Stimulated activated CD8-positive, alpha-beta memory T cell treated with anti-CD3 and anti-CD28 coated beads, Interleukin-12 subunit alpha, Interleukin-12 subunit beta, amount 100 ng/mL, for 1 hour (primary cell): Measurements from ENCODE around the gene RBMS3.
"Not testable (repeated sequence)": the region's sequence is repeated elsewhere in the genome, so short reads cannot be mapped to it uniquely, and the experiment has no call there.

Experiments
- DNase-seq: peaks from one replicate; pipeline ENCODE4 v3.0.0-alpha.2; 2020; ENCODE audit warnings: low read depth

The RBMS3 gene

DNA sequence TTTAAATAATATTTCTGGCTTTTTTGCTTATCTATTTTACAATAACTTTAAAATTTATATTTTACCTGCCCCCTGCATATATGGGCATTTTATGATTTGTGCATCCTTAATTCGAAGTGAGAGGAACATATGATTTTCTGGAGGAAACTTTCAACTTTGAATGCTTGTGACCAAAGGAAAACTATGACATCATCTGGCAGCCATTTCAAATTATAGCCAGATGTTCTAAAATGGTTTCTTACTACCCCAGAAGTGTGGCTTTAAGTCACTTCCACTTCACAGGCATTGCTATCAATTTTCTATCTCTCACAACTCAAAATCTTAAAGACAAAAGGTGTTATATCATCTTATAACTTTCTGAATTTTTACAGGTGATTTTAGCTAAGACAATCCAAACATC, 508.8 kb downstream of the RBMS3 start:
- DNase-seq = no peak

DNA sequence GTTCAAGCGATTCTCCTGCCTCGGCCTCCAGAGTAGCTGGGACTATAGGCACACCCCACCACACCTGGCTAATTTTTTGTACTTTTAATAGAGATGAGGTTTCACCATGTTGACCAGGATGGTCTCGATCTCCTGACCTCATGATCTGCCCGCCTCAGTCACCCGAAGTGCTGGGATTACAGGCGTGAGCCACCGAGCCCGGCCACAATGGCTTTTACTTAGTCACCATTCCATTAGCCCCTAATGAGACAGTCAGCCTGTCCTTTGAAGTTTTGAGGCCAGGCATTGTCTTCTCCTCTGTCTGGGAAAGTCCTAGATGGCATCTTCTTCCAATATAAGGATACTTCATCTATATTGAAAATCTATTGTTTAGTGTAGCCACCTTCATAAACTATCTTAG, 515.9 kb downstream of the RBMS3 start:
- DNase-seq = no peak

- no peak for DNase-seq
Observed at GRCh38 chr3:29802057-29802456, 521.2 kb downstream of the RBMS3 start.

DNA sequence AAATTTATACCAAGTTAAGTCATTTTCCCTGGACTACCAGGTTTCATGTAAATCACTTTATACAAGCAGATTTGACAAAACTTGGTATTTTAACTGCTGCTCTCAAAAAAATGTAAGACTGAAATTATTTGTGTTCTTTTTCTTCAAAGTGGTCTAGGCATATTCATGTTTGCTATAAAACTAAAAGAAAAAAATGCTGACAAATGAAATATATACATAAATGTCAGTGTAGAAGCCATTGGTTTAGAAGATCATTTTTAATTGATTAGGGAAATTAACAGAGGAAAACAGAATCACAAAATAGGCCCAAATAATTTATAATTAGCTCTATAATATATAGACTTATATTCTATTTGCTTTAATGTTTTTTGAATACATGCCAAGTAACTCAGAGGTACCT, 523.2 kb downstream of the RBMS3 start:
- no peak for DNase-seq

- no peak for DNase-seq
Observed at GRCh38 chr3:29805757-29806156, 524.9 kb downstream of the RBMS3 start.

GRCh38 chr3:29808324-29808723, 527.5 kb downstream of the RBMS3 start:
- not testable (repeated sequence) for DNase-seq

DNA sequence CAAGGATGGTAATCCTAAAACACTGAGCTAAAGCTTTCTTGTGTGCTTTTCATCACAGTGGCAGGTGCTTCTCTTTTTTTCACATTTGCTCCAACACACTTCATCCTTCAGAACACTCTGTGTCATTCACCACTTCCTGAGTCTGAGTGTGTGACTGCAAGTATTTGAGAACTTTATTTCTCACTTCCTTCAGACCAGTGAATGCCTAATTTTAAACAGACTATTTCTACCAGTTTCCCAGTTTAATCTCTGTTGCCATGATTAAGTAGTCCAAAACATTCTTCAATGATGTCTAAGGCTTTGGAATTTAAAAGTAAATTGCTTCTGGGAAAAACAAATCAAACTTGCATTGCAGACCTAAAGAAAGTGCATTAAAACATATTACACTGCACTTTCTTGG, 541.2 kb downstream of the RBMS3 start:
- DNase-seq = no peak

GRCh38 chr3:29823233-29823632, 542.4 kb downstream of the RBMS3 start:
- DNase-seq = no peak

GRCh38 chr3:29826712-29827111, 545.8 kb downstream of the RBMS3 start:
- no peak for DNase-seq

- DNase-seq = no peak
Observed at GRCh38 chr3:29827756-29828155, 546.9 kb downstream of the RBMS3 start.

- DNase-seq = no peak
Observed at GRCh38 chr3:29829340-29829739, 548.5 kb downstream of the RBMS3 start.

DNA sequence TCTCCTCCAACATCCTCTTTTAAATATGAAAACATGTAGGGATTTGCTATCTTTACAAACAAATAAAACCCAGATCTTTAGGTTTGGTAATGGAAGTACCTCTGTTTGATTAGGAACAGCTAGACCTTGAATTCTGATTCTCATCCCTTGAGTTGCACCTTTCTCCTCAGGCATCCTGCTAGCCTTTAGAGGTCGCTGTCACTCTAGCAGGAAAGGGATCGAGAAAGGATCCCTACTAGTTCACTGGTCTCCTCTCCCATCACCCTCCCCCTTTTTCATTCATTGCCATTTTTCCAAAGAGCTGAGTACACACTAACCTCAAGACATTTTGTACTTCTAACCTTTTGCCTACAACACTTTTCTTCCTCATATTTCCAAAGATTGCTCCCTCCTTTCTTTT, 569.8 kb downstream of the RBMS3 start:
- no peak for DNase-seq

DNA sequence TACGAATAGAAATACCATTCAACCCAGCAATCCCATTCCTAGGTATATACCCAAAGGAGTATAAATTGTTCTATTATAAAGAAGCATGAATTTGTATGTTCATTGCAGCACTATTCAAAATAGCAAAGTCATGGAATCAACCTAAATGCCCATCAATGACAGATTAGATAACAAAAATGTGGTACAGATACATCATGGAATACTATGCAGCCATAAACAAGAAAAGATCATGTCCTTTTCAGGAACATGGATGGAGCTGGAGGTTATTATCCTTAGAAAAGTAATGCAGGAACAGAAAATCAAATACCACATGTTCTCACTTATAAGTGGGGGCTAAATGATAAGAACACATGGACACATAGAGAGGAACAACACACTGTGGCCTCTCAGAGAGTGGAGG, 571.9 kb downstream of the RBMS3 start:
- DNase-seq = no peak

DNA sequence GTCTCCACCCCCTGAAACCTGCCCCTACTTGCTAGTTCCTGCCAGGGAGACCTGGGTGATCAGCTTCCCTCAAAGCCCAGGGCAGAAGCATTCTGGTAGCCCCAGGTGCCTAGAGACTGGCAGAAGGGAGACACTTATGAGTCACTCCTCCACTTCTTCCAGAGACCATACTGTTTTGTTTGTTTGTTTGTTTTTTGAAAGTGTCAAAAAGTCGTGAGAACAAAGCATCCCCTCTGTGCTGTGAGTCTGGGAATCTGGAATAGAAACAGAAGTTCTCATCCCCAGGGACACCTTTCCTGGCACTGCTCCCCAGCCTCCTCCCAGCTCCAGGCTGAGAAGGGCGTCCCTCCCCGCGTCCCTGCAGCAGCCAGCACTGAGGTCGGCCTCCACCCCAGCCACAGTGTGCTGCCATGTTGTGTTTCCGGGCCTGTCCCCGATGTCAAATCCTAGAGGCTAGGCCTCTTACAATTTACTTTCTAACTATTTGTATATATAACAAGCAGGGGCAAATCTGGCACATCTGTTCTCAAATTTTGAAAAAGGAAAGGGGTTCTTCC, 573.0 kb downstream of the RBMS3 start:
- no peak for DNase-seq

DNA sequence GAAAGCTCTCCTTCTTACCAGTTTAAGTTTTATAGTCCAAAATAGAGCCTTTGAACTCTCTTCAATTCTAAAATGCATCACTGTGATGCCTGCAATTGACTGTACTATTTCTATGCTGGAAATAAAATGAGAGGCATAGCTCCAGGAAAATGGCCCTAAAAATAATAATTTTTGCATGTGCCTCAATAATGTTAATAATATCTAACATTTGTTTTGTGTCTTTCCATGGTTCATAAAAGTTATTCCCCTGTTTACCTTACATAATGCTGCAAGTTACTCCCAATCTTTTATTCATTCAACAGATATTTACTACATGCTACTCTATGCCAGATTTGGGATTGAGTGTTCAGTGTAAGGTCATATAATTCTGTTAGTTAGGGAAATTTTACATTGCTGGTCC, 574.0 kb downstream of the RBMS3 start:
- DNase-seq = no peak

GRCh38 chr3:29859726-29860270, 578.9 kb downstream of the RBMS3 start:
- no peak for DNase-seq

DNA sequence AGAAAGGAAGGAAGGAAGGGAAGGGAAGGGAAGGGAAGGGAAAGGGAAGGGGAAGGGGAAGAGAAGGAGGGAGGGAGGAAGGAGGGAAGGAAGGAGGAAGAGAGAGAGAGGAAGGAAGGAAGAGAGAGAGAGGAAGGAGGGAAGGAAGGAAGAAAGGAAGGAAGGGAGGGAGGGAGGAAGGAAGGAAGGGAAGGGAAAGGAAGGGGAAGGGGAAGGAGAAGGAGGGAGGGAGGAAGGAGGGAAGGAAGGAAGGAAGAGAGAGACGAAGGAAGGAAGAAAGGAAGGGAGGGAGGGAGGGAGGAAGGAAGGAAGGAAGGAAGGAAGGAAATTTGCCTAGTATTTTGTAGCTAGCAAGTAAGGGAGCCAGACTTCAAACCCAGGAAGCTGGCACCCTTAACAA, 583.9 kb downstream of the RBMS3 start:
- DNase-seq = no peak

DNA sequence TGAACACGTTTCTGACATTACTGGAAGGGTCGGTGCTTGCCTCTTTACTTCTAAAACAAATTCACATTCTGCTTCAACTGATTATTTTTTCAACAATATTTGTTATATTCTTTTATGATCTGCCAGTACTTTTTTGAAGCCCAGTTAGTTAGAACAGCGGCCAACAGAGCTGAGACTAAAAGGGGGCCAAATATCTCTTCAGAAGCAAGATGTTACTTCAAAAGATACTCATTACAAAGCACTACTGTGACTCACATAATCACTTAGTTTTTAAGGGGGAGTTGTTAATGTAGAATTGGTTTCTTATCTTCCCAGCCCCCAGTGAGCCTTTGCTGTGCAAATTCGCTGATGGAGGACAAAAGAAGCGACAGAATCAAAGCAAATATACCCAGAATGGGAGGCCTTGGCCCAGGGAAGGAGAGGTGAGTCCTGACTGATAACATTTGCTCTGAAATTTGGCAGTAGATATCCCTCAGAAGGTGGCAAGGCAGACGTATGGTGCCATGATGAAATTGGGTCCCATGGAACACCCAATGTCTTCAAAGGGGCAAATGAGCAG, 587.8 kb downstream of the RBMS3 start:
- no peak for DNase-seq

DNA sequence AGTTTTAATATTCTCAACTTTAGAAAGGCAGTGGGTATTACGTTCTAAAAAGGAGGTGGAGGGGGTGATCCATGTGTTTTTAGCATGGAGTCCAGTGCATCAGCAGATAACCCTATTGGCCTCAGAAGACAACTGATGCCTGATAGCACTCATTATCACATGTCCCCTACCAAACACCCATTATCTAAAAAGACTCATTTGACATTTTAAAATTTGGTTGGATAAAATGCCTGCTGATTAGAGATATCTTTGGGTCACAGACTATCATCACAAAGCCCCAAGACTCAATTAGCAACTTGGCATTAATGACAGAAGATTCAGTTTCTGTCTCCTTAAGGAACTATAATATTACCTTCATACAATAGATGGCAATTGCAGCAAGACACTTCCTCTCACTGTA, 589.3 kb downstream of the RBMS3 start:
- no peak for DNase-seq

- DNase-seq = no peak
Observed at GRCh38 chr3:29871087-29871486, 590.2 kb downstream of the RBMS3 start.

GRCh38 chr3:29880809-29881208, 599.9 kb downstream of the RBMS3 start:
- no peak for DNase-seq

GRCh38 chr3:29887451-29887850, 606.6 kb downstream of the RBMS3 start:
- no peak for DNase-seq

DNA sequence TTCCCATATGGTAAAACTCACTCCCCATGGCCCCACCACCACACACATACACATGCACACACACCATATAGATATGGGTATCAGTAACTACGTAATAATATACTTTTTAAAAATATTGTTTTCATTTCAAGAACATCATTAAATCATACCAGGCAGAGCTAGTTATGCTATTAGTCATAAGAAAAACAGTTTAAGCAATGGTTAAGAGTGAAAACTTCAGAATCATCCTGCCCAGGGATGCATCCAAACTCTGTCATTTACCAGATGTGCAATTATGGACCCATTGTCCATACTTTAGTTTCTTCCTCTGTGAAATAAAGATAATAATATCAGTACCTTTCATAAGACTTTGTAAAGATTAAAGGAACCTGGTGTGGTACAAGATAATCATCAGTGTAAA, 608.3 kb downstream of the RBMS3 start:
- DNase-seq = no peak

DNA sequence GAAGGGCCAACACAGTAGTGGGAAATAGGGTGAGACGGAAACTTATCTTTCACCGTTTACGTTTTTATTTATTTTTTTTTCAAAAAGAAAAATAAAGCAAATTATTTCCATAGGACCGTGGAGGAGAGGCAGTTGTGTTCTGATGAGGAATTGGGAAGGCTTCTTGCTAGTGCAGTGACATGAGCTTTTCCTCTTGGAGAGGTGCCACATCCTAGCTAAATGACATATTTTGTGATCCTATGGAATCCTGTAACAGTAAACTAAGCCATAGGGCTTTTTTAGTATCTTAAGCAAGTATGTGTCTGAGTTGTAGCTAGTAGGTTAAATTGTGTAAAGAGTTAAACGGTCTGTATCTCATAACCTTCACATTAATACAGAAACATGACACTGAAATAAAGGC, 609.9 kb downstream of the RBMS3 start:
- DNase-seq = no peak
